ENCODE data around the gene SFSWAP. TPM values are rescaled to one million over a fixed set of nuclear protein-coding genes. Genes with fewer than 3 reads are reported as not detected.

Gene SFSWAP
- total RNA-seq, 4 donors from 2014 or later = 12.8 to 39.5 (median 25.9) TPM

GRCh38 chr12:131787143-131787660 is 76.3 kb downstream of the SFSWAP start:
- TF ChIP-seq POLR2A (IDR thresholded peaks at IDR 0.05) (no peak), CTCF (IDR thresholded peaks at IDR 0.05) (no peak)
- intact Hi-C loops (cut with DNase I) = no loop called here
- Histone ChIP-seq H3K36me3 (peaks cover 21 to 93% (median 26%) of the 10 kb centered on the region in 3 donors), H3K4me3 (no peak overlapping the region), H3K27me3 (no peaks in the 10 kb centered on the region), H3K4me1 (peaks cover 0 to 12% (median 5%) of the 10 kb centered on the region in 3 donors), H3K9me3 (no peaks in the 10 kb centered on the region), H3K27ac (no peak overlapping the region)
- 90 to 94% methylated on average over 9 to 10 of the region's 17 CpGs for WGBS, 2 donors
- no peak for DNase-seq

- Histone ChIP-seq H3K27me3 (no peaks in the 10 kb centered on the region), H3K4me3 (no peak overlapping the region), H3K27ac (no peak overlapping the region), H3K4me1 (peaks cover 0 to 11% (median 5%) of the 10 kb centered on the region in 3 donors), H3K9me3 (no peaks in the 10 kb centered on the region), H3K36me3 (peaks cover 21 to 93% (median 26%) of the 10 kb centered on the region in 3 donors)
- 92% methylated on average over 11 of the region's 11 CpGs for WGBS, 2 donors
- DNase-seq = no peak
- TF ChIP-seq POLR2A (IDR thresholded peaks at IDR 0.05) (no peak), CTCF (IDR thresholded peaks at IDR 0.05) (no peak)
- intact Hi-C loops (cut with DNase I) = no loop called here
These were observed 77.2 kb downstream of the SFSWAP start for GRCh38 chr12:131788070-131788469.

GRCh38 chr12:131789638-131790037 is 78.7 kb downstream of the SFSWAP start:
- peaks cover 21 to 100% (median 26%) of the 10 kb centered on the region in 3 donors for H3K36me3 ChIP-seq
- H3K9me3 ChIP-seq = no peaks in the 10 kb centered on the region
- no peak overlapping the region for H3K4me3 ChIP-seq
- DNase-seq = no peak
- TF ChIP-seq POLR2A (IDR thresholded peaks at IDR 0.05) (no peak), CTCF (IDR thresholded peaks at IDR 0.05) (no peak)
- H3K27me3 ChIP-seq = no peaks in the 10 kb centered on the region
- intact Hi-C loops (cut with DNase I) = no loop called here
- WGBS, 2 donors = 94 to 95% methylated on average over 9 to 12 of the region's 12 CpGs
- H3K27ac ChIP-seq = no peak overlapping the region
- H3K4me1 ChIP-seq = peaks cover 0 to 5% (median 1%) of the 10 kb centered on the region in 3 donors

- Histone ChIP-seq H3K27ac (no peak overlapping the region), H3K4me3 (no peak overlapping the region), H3K36me3 (peaks cover 11 to 96% (median 13%) of the 10 kb centered on the region in 3 donors), H3K9me3 (no peaks in the 10 kb centered on the region), H3K27me3 (no peaks in the 10 kb centered on the region), H3K4me1 (peaks cover 7 to 23% (median 13%) of the 10 kb centered on the region in 3 donors)
- intact Hi-C loops (cut with DNase I) = no loop called here
- 71 to 78% methylated on average over 18 of the region's 19 CpGs for WGBS, 2 donors
- TF ChIP-seq CTCF (IDR thresholded peaks at IDR 0.05) = no peak
- no peak for DNase-seq
These were observed 82.5 kb downstream of the SFSWAP start for GRCh38 chr12:131793243-131794022.

- H3K4me3 ChIP-seq = no peak overlapping the region
- H3K27ac ChIP-seq = no peak overlapping the region
- TF ChIP-seq CTCF (IDR thresholded peaks at IDR 0.05) = no peak
- TF ChIP-seq POLR2A (IDR thresholded peaks at IDR 0.05) = no peak
- no peak for DNase-seq
- peaks cover 7 to 23% (median 13%) of the 10 kb centered on the region in 3 donors for H3K4me1 ChIP-seq
- H3K36me3 ChIP-seq = peaks cover 9 to 96% (median 15%) of the 10 kb centered on the region in 3 donors
- intact Hi-C loops (cut with DNase I) = no loop called here
- WGBS, 2 donors = 91 to 100% methylated on average over 6 to 7 of the region's 7 CpGs
- H3K9me3 ChIP-seq = no peaks in the 10 kb centered on the region
- H3K27me3 ChIP-seq = no peaks in the 10 kb centered on the region
These were observed 83.2 kb downstream of the SFSWAP start for GRCh38 chr12:131794061-131794460.
